G401.6 (cell line): Measurements from ENCODE around the gene COX7A2L.

Source experiments
- FAIRE-seq: peaks from 2 replicates; lab custom pipeline; 2012; peaks lifted over from hg19 to GRCh38; lab: Jason Lieb, UNC

COX7A2L gene

DNA sequence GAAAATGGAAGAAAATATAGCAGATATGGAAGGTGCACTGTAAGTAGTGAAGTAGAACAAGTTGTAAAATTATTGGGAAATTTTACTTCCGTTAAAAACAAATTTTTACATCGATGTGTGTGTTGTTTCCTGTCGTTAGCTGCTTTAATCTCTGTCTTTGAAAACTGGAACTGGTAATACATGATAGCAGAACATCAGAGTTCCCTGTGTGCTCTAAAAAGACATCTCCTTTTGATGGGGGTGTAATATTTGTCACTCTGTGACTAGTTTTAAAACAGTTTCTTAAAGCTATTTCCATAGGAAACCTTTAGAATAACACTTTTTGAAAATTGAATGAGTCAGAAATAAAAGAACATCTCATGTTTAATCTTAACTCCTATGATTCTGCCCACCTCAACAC lies 43.5 kb downstream of the COX7A2L start:
- FAIRE-seq, result no peak

DNA sequence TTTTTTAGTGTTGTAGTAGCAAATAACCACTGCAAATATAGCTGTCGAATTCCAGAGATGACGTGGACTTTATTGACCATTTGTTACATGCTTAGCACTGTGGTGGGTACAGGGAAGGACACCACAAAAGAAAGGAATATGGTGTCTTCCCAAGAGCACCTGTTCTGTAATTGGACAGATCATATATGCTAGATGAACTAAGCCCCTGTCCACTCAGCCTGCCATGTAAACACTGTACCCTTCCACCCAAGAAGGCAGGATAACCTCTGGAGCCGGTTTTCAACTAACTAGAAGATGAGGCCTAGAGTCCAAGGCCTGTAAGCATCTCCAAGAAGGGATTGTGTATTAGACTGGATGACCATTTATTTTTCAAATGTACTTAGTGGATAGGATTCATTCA lies 44.1 kb downstream of the COX7A2L start:
- no peak for FAIRE-seq

DNA sequence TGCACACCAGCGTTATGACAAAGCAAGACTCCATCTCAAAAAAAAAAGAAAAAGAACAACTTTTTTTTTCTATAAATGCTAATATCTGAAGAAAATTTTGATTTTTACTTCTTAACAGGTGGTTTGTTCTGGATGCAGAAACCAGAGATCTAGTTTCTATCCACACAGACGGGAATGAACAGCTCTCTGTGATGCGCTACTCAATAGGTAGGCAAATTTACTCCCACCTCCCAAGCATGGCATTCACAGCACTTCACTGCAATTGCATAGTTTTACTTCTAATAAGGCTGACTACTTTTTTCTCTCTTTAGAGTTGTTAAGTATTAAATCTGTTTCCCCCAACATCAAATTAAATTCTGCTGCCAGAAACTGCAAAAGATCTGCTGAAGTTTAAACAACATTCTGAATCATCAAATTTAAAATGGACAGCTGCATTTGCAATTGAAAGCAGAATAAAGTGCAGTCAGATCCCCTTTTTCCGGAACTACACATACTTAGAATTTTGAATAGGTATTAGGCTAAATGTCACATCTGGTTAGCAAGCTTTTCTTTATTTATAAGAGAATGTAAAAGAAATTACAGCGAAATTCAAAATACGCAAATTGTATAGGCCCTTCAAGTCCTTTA lies 45.1 kb downstream of the COX7A2L start:
- FAIRE-seq, result no peak

DNA sequence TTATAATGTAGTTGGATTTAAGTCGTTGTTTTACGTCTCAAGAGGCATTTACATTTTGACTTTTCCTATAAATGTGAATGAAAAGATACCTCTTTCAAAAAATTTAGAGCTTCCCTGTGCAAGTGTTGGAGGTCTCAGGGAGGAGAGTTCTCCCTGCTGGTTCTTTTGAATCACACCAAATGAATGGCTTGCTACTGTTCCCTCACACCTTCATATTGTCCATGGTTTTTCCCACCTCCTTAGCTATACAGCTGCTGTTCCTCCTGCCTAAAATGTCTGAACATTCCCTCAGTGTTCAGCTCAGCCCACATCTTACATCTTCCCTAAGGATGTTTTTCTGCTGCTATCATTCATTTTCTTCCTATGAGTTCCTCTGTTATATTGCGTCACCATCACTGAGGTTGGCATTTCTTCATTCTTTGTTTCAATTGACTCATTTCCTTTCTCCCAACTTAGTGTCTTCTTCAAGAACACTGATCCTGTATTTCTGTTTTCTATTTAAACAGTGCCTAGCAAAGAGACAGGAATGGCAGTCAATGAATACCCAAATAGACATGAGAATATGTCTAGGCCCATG lies 46.0 kb downstream of the COX7A2L start:
- no peak for FAIRE-seq

DNA sequence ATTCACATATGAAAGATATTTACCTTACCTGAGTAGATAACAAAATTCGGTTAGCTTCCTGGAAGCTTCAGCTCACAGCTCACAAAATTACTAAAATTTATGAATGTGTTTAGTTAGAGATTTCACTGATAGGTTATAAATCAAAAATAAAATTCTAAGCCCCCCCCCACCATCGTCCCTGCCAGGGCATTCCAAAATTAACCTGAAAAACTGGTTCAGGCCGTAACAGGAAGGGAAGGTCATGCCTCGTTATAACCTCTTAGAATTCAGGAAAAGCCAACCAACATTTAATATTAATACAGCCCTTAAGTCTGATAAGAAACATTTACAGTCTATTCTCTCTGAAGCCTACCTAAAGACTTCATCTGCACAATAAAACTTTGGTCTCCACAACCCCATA lies 48.9 kb downstream of the COX7A2L start:
- FAIRE-seq, result no peak

DNA sequence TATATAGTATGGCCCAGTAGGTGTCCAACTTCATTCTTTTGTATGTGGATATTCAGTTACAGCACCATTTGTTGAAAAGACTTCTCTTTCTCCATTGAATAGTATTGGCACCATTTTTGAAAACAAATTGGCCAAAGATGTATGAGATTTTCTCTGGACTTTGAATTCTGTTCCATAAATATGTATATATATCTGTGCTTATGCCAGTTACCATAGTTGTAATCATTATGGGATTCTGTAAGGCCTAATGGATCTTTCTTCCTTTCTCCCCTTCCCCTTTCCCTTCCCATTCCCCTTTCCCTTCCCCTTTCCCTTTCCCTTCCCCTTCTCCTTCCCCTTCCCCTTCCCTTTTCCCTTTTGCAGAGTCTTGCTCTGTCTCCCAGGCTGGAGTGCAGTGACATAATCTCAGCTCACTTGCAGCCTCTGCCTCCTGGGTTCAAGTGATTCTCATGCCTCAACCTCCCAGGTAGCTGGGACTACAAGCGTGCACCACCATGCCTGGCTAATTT lies 51.0 kb downstream of the COX7A2L start:
- no peak for FAIRE-seq

DNA sequence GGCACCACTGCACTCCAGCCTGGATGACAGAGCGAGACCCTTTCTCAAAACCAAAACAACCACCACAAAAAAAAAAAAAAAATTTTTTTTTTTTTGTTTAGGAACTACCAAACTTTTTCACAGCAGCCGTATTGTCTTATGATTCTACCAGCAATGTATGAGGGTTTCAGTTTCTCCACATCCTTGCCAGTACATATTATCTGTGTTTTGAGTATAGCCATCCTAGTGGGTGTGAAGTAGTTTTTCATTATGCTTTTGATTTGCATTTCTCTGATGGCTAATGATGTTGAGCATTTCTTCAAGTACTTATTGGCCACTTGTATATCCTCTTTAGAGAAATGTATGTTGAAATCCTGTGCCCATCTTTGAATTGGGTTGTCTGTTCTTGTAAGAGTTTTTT lies 51.7 kb downstream of the COX7A2L start:
- no peak for FAIRE-seq

DNA sequence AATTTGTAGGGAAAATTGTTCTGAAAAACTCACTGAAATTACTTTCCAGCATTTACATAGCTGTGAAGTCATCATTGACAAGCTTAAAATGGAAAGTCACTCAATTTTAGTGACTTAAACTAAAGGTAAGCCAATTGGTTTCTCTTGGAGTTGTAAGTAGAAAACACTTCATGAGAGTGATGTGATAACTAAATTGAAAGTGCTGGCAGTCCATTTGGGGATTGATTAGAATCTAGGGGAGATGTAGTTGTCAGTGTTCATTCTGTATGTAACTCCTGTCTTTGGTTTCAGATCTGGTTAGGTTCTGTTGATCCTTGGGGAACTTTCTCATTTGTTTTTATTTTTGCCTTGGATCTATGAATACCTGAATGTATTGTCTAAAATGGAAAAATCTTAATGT lies 53.8 kb downstream of the COX7A2L start:
- FAIRE-seq, result no peak

DNA sequence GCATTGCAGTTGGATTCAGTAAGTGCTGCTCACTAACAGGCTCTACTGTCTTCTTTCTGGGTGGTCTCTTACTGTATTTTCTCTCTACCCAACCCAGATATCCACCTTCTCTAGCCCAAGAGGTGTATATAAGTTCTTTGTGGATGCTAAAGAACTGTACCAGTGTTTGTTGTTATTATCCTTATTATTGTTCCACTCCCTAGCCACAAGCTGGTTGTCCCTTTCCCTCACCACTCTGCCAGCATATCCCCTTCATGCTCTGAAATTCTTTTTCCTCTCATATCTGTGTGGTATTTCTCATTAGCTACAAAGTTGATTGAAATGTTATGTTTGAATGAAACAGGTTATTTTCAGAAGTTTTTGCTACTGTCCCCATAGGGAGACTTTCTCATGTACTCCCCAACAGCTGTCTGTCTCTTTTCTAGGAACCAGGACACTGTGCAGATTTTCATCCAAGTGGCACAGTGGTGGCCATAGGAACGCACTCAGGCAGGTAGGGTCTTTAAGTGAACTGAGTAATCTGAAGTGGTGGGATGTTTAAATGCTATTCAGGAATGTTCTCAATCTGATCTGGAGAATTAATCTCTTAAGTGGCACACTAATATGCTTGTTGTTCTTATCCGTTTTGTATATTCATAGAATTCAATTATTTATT lies 56.8 kb downstream of the COX7A2L start:
- no peak for FAIRE-seq

DNA sequence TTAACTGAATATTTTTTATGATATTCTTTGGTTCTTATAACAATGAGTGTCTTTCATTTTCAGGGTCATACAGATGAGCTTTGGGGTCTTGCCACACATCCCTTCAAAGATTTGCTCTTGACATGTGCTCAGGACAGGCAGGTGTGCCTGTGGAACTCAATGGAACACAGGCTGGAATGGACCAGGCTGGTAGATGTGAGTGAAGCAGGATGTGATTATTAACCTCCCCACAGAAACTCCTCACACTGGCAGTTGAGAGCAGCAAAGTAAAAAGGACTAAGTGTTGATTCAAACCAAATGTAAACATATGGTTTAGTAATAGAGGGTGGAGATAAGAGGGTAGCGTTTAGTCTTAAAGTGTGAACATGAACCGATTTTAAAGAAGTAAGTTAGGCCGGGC lies 57.8 kb downstream of the COX7A2L start:
- no peak for FAIRE-seq

DNA sequence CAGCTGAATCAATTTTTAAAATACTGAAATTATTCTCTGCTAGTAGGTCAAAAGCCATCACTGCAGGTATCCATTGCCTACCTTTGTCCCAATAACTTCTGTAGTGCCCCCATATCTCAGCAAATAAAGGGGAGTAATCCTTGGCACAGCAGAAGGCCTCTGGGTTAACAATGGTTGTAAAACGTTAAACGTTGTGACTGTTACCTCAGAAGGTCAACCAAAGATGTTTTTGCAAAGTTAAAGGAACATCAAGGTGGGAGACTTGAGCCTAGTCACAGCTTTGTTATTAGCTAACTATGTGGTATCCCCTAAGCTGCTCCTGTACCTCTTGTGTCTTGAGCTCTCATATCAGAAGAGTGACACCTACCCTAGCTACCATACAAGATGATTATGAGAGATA lies 60.5 kb downstream of the COX7A2L start:
- FAIRE-seq, result no peak
